SH-SY5Y (cell line): ENCODE measurements around the gene FLNB.

Source experiments
- GATA2 ChIP-seq: IDR thresholded peaks from 2 replicates; pipeline ENCODE4 v1.6.1; 2011; ENCODE audit warnings: mild to moderate bottlenecking, low read depth, low read length
- GATA3 ChIP-seq: IDR thresholded peaks from 2 replicates; pipeline ENCODE4 v1.6.1; 2011; ENCODE audit warnings: low read depth, mild to moderate bottlenecking, low read length, moderate library complexity

DNA sequence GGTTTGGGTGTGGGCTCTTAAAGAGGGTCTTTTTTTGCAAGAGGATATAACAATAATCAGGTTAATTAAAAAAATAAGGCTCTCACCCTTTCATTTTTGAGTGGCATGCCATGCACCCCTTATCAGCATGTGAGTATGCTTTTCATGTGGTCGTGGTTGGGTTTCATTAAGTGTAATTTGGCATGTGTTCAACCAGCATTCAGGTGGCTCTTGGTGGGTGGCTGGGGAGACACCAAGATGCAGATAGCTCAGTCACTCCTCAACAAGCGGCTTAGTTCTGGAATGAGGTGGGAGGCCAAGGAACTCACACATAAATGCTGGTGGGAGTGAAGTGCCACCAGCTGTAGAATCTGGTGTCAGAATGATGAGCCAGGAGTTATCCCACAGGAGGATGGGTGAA is 66.8 kb downstream of the FLNB start:
- no peak for TF ChIP-seq GATA2
- no peak for TF ChIP-seq GATA3
